B cell (primary cell): ENCODE results near the gene P2RX5.

Experiments
- CTCF ChIP-seq: fragments of 200-600 bp; IDR thresholded peaks from one replicate; pipeline ENCODE4 v1.8.0; 2022; ENCODE audit warnings: antibody characterized with exemption, mild to moderate bottlenecking
- EZH2 ChIP-seq: IDR thresholded peaks from 2 replicates; pipeline ENCODE4 v1.6.1; 2012; ENCODE audit warnings: borderline replicate concordance, low read depth, mild to moderate bottlenecking, moderate library complexity, low read length; ENCODE audit not compliant: insufficient read depth, poor library complexity, severe bottlenecking

GRCh38 chr17:3627769-3628167, 68.2 kb downstream of the P2RX5 start:
- TF ChIP-seq CTCF (no peak), EZH2 (no peak)
